HepG2 (cell line): ENCODE data around the gene EYA4. TPM values are rescaled to one million over a fixed set of nuclear protein-coding genes. Genes with fewer than 3 reads are reported as not detected.

Experiments
- ATAC-seq: fragments of 200-7000 bp; cut with Tn5 transposase; 3 replicates; pipeline ENCODE4 v1.9.1; 2020; ENCODE audit warnings: mild to moderate bottlenecking, moderate library complexity
- BruUV-seq: library from RNA; stranded (reverse); fragments of 400-500 nt; replicated peaks from 2 replicates; lab custom pipeline; 2021; lab: Mats Ljungman, UMichigan
- CTCF ChIA-PET: fragments of 300-600 bp; formaldehyde crosslinking; extraction: SDS; loops from one replicate; lab custom pipeline; 2021; ENCODE audit warnings: low total read pairs, inconsistent platforms, low intra/inter-chr PET ratio; lab: Yijun Ruan, JAX
- POLR2A ChIA-PET: fragments of 350-600 bp; sonication (Branson Sonifier 250); formaldehyde crosslinking; loops from one replicate; lab custom pipeline; 2020; ENCODE audit warnings: antibody characterized with exemption, inconsistent platforms; lab: Yijun Ruan, JAX
- DNase-seq: peaks from one replicate; pipeline ENCODE4 v3.0.0-alpha.2; 2015; ENCODE audit warnings: low spot score
- FAIRE-seq: peaks from 3 replicates; lab custom pipeline; 2011; peaks lifted over from hg19 to GRCh38; lab: Jason Lieb, UNC
- H2AFZ ChIP-seq: one replicate; pipeline ENCODE4 v1.6.1; 2011; ENCODE audit warnings: low read length, inconsistent platforms
- H3K27ac ChIP-seq: fragments of 300-600 bp; 3 replicates; pipeline ENCODE4 v1.8.0; 2011; ENCODE audit warnings: mixed run types, mild to moderate bottlenecking, mixed read lengths, low read length, inconsistent platforms; ENCODE audit not compliant: insufficient read depth; ENCODE audit errors: extremely low read length
- H3K27me3 ChIP-seq, 2 experiments: fragments of 200-600 bp in 1 of 2; 2 replicates in 1 of 2; 3 replicates in 1 of 2; pipeline versions ENCODE4 v1.6.0 to v1.8.0; 2011; ENCODE audit warnings: low read length in 2 of 2, mild to moderate bottlenecking in 2 of 2, moderate library complexity in 2 of 2, inconsistent platforms in 1 of 2; ENCODE audit not compliant: insufficient read depth in 2 of 2, control insufficient read depth in 1 of 2
- H3K36me3 ChIP-seq, 2 experiments: fragments of 200-600 bp in 1 of 2; replicated peaks in 1 of 2; 2 replicates in 1 of 2; 3 replicates in 1 of 2; pipeline versions ENCODE4 v1.5.1 to v1.8.0; 2011; ENCODE audit warnings: low read length in 2 of 2, inconsistent platforms in 1 of 2; ENCODE audit not compliant: insufficient read depth in 2 of 2, control insufficient read depth in 1 of 2
- H3K4me1 ChIP-seq: 2 replicates; pipeline ENCODE4 v1.5.1; 2012; ENCODE audit warnings: low read length, inconsistent platforms; ENCODE audit not compliant: insufficient read depth
- H3K4me2 ChIP-seq: 2 replicates; pipeline ENCODE4 v1.6.0; 2011; ENCODE audit warnings: low read depth, low read length, inconsistent platforms
- H3K4me3 ChIP-seq, 3 experiments: fragments of 200-600 bp in 1 of 3; sonication (generic), shearing (Covaris generic) in 1 of 3; replicated peaks in 1 of 3; 2 replicates each; pipeline ENCODE4 v1.5.1; 2011 to 2016; ENCODE audit warnings: low read length in 3 of 3, inconsistent platforms in 2 of 3, low read depth in 2 of 3, mild to moderate bottlenecking in 2 of 3, control low read depth in 1 of 3, mixed read lengths in 1 of 3; ENCODE audit not compliant: insufficient read depth in 1 of 3
- H3K79me2 ChIP-seq: one replicate; pipeline ENCODE4 v1.6.1; 2011; ENCODE audit warnings: low read length, inconsistent platforms; ENCODE audit not compliant: insufficient read depth
- H3K9ac ChIP-seq: 2 replicates; pipeline ENCODE4 v1.6.0; 2011; ENCODE audit warnings: mild to moderate bottlenecking, low read depth, low read length, inconsistent platforms; ENCODE audit not compliant: insufficient read depth
- H3K9me3 ChIP-seq: 2 replicates; pipeline ENCODE4 v1.5.1; 2012; ENCODE audit warnings: mild to moderate bottlenecking, low read length
- H4K20me1 ChIP-seq: 2 replicates; pipeline ENCODE4 v1.6.0; 2011; ENCODE audit warnings: inconsistent platforms, mild to moderate bottlenecking, low read length, moderate library complexity; ENCODE audit not compliant: insufficient read depth
- CHCHD3 ChIP-seq: sonication (generic); formaldehyde crosslinking; IDR thresholded peaks from 2 replicates; pipeline ENCODE4 v1.8.0; 2022; ENCODE audit warnings: mild to moderate bottlenecking, missing genetic modification reagents, moderate library complexity
- HIC2 ChIP-seq: sonication (generic); formaldehyde crosslinking; IDR thresholded peaks from 2 replicates; pipeline ENCODE4 v1.9.0; 2022; ENCODE audit warnings: low read depth, missing genetic modification reagents
- IKZF1 ChIP-seq: fragments of 450-650 bp; IDR thresholded peaks from 2 replicates; pipeline ENCODE4 v1.7.1; 2016
- NKX3-1 ChIP-seq: sonication (generic); formaldehyde crosslinking; IDR thresholded peaks from 2 replicates; pipeline ENCODE4 v1.5.0; 2020; ENCODE audit warnings: missing genetic modification reagents
- NR2C2 ChIP-seq: sonication (generic); formaldehyde crosslinking; IDR thresholded peaks from 2 replicates; pipeline ENCODE4 v1.4.0; 2020; ENCODE audit warnings: missing genetic modification reagents, mild to moderate bottlenecking, moderate library complexity, borderline replicate concordance
- PAWR ChIP-seq: sonication (generic); formaldehyde crosslinking; IDR thresholded peaks from 2 replicates; pipeline ENCODE4 v1.4.0; 2020; ENCODE audit warnings: missing genetic modification reagents, mild to moderate bottlenecking, borderline replicate concordance
- RFX5 ChIP-seq: IDR thresholded peaks from 2 replicates; pipeline ENCODE4 v1.6.1; 2011; ENCODE audit warnings: low read depth, low read length, improper control_type of control experiment
- SRF ChIP-seq: IDR thresholded peaks from 2 replicates; pipeline ENCODE4 v1.6.1; 2011; ENCODE audit warnings: mild to moderate bottlenecking, low read depth, low read length, moderate library complexity
- ZIK1 ChIP-seq: sonication (generic); formaldehyde crosslinking; IDR thresholded peaks from 2 replicates; pipeline ENCODE4 v1.5.0; 2020; ENCODE audit warnings: mild to moderate bottlenecking, low read depth, missing genetic modification reagents, borderline replicate concordance
- ZNF136 ChIP-seq: sonication (generic); formaldehyde crosslinking; IDR thresholded peaks from 2 replicates; pipeline ENCODE4 v1.8.1; 2022; ENCODE audit warnings: low read depth, mild to moderate bottlenecking, moderate library complexity, missing genetic modification reagents
- ZNF17 ChIP-seq: sonication (generic); formaldehyde crosslinking; IDR thresholded peaks from 2 replicates; pipeline ENCODE4 v1.5.0; 2020; ENCODE audit warnings: mild to moderate bottlenecking, missing genetic modification reagents
- ZNF256 ChIP-seq: sonication (generic); formaldehyde crosslinking; conservative IDR thresholded peaks from 2 replicates; pipeline ENCODE4 v1.4.0; 2020; ENCODE audit warnings: missing genetic modification reagents
- WGBS: methylation state at CpG from one replicate; pipeline ENCODE4 v1.1.6; 2017; ENCODE audit warnings: low lambda C conversion rate; 5-methylcytosine and 5-hydroxymethylcytosine counted together
- in situ Hi-C: cut with HindIII; loops from 2 replicates; pipeline ENCODE4 v1.10.0; 2017; ENCODE audit warnings: low pct_unique_long_range_greater_than_20kb; ENCODE audit not compliant: extremely low pct_ligation_motif_present
- intact Hi-C: fragments of 100-400 bp; cut with micrococcal nuclease; formaldehyde crosslinking; loops from one replicate; pipeline ENCODE4 v1.10.0; 2022; ENCODE audit not compliant: unreplicated experiment
- polyA plus RNA-seq, 8 experiments: library from polyadenylated mRNA; depleted of rRNA in 3 of 8; stranded (reverse) in 7 of 8; unstranded in 1 of 8; fragments of >200 nt; fragmentation: Illumina TruSeq in 4 of 8; extraction: Trizol in 4 of 8; gene quantifications; 2 replicates each; pipeline versions ENCODE4 v1.2.1 to v1.2.3, GENCODE V29; 2011 to 2016; ENCODE audit warnings: low read depth in 4 of 8, missing spikeins in 1 of 8, mixed read lengths in 1 of 8; ENCODE audit not compliant: insufficient read depth in 1 of 8
- total RNA-seq, 5 experiments: library from RNA; depleted of rRNA; stranded (reverse); fragments of >200 nt; fragmentation: Illumina TruSeq; extraction: Trizol; gene quantifications; 2 replicates each; pipeline ENCODE4 v1.2.3, GENCODE V29; 2016; ENCODE audit warnings: low read depth in 1 of 5
- TF ChIP-seq, protein P1 (sequence below): sonication (generic); formaldehyde crosslinking; IDR thresholded peaks from 2 replicates; pipeline ENCODE4 v1.5.0; 2020; ENCODE audit warnings: mild to moderate bottlenecking, missing genetic modification reagents
- TF ChIP-seq, protein P2 (sequence below): sonication (generic); formaldehyde crosslinking; IDR thresholded peaks from 2 replicates; pipeline ENCODE4 v1.4.0; 2020; ENCODE audit warnings: mild to moderate bottlenecking, missing genetic modification reagents
- TF ChIP-seq, protein P3 (sequence below): sonication (generic); formaldehyde crosslinking; IDR thresholded peaks from 2 replicates; pipeline ENCODE4 v1.4.0; 2020; ENCODE audit warnings: missing genetic modification reagents, borderline replicate concordance

The EYA4 gene
- total and polyA plus RNA-seq, 2 of the 13 experiments (the other 11 are each of a cell fraction or from before 2014, with no cell fraction given) = not detected

DNA sequence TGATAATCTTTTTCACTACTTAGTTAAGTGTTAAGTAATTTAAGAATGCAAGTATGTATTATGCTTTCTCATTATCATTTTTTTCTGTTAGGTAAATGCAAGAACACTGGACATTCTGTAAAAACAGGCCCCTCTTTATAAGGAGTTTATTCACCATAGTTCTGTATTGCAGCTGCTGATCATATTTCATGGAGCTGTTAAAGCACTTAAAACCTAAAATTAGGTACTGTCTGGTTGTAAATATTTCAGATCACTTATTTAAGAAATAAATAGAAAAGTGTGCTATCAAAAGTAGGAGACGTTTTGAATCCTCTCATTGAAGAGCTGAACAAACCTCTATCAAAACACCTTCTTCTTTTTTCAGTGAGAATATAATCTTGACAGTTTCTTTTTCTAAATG lies 3.9 kb downstream of the EYA4 start (continued):
- no peak for TF ChIP-seq HIC2 (CRISPR knock-in tag)
- TF ChIP-seq, all 625 proteins: peak for 0

GRCh38 chr6:133245422-133245903 lies 4.3 kb downstream of the EYA4 start:
- no peak overlapping the region for H2AFZ ChIP-seq
- WGBS = 0% methylated on average over 2 of the region's 2 CpGs
- in situ Hi-C loops = no loop called here
- H3K9ac ChIP-seq = no peak overlapping the region
- H3K79me2 ChIP-seq = no peaks in the 10 kb centered on the region
- peaks cover 8 to 34% of the 10 kb centered on the region in 2 experiments for H3K27me3 ChIP-seq
- no peaks in the 10 kb centered on the region for H4K20me1 ChIP-seq
- no peaks in the 10 kb centered on the region for H3K9me3 ChIP-seq
- ATAC-seq (no peak), FAIRE-seq (no peak), DNase-seq (no peak)
- no peaks in the 10 kb centered on the region for H3K4me1 ChIP-seq
- H3K36me3 ChIP-seq = no peaks in the 10 kb centered on the region
- no peak overlapping the region for H3K27ac ChIP-seq
- no TSS peak for BruUV-seq
- POLR2A ChIA-PET = no interaction called here
- CTCF ChIA-PET = no interaction called here
- H3K4me2 ChIP-seq = no peak overlapping the region
- no peak overlapping the region for H3K4me3 ChIP-seq
- intact Hi-C loops = no loop called here
- no peak for TF ChIP-seq NR2C2
- TF ChIP-seq SRF = no peak
- TF ChIP-seq IKZF1 = no peak
- TF ChIP-seq, protein P1, sequence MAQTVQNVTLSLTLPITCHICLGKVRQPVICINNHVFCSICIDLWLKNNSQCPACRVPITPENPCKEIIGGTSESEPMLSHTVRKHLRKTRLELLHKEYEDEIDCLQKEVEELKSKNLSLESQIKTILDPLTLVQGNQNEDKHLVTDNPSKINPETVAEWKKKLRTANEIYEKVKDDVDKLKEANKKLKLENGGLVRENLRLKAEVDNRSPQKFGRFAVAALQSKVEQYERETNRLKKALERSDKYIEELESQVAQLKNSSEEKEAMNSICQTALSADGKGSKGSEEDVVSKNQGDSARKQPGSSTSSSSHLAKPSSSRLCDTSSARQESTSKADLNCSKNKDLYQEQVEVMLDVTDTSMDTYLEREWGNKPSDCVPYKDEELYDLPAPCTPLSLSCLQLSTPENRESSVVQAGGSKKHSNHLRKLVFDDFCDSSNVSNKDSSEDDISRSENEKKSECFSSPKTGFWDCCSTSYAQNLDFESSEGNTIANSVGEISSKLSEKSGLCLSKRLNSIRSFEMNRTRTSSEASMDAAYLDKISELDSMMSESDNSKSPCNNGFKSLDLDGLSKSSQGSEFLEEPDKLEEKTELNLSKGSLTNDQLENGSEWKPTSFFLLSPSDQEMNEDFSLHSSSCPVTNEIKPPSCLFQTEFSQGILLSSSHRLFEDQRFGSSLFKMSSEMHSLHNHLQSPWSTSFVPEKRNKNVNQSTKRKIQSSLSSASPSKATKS (CRISPR knock-in tag) = no peak
- TF ChIP-seq, protein P2, sequence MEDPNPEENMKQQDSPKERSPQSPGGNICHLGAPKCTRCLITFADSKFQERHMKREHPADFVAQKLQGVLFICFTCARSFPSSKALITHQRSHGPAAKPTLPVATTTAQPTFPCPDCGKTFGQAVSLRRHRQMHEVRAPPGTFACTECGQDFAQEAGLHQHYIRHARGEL (CRISPR knock-in tag) = no peak
- no peak for TF ChIP-seq PAWR (CRISPR knock-in tag)
- no peak for TF ChIP-seq ZNF256 (CRISPR knock-in tag)
- no peak for TF ChIP-seq ZNF17 (CRISPR knock-in tag)
- no peak for TF ChIP-seq CHCHD3 (CRISPR knock-in tag)
- TF ChIP-seq ZIK1 (CRISPR knock-in tag) = no peak
- TF ChIP-seq RFX5 = no peak
- TF ChIP-seq, protein P3, sequence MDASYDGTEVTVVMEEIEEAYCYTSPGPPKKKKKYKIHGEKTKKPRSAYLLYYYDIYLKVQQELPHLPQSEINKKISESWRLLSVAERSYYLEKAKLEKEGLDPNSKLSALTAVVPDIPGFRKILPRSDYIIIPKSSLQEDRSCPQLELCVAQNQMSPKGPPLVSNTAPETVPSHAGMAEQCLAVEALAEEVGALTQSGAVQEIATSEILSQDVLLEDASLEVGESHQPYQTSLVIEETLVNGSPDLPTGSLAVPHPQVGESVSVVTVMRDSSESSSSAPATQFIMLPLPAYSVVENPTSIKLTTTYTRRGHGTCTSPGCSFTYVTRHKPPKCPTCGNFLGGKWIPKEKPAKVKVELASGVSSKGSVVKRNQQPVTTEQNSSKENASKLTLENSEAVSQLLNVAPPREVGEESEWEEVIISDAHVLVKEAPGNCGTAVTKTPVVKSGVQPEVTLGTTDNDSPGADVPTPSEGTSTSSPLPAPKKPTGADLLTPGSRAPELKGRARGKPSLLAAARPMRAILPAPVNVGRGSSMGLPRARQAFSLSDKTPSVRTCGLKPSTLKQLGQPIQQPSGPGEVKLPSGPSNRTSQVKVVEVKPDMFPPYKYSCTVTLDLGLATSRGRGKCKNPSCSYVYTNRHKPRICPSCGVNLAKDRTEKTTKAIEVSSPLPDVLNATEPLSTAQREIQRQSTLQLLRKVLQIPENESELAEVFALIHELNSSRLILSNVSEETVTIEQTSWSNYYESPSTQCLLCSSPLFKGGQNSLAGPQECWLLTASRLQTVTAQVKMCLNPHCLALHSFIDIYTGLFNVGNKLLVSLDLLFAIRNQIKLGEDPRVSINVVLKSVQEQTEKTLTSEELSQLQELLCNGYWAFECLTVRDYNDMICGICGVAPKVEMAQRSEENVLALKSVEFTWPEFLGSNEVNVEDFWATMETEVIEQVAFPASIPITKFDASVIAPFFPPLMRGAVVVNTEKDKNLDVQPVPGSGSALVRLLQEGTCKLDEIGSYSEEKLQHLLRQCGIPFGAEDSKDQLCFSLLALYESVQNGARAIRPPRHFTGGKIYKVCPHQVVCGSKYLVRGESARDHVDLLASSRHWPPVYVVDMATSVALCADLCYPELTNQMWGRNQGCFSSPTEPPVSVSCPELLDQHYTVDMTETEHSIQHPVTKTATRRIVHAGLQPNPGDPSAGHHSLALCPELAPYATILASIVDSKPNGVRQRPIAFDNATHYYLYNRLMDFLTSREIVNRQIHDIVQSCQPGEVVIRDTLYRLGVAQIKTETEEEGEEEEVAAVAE (CRISPR knock-in tag) = no peak
- no peak for TF ChIP-seq ZNF136 (CRISPR knock-in tag)
- no peak for TF ChIP-seq NKX3-1 (CRISPR knock-in tag)
